ENCODE measurements around the gene THAP3. TPM values are rescaled to one million over a fixed set of nuclear protein-coding genes. Genes with fewer than 3 reads are reported as not detected.
A peak's percentile ranks its signal among the peaks of the same experiment; 100 is the strongest.

Gene THAP3
- total and polyA plus RNA-seq, 2 experiments from 2014 or later = 15.1 to 23.8 TPM

GRCh38 chr1:6582370-6582769 is 42.3 kb upstream of the THAP3 start:
- Mint-ChIP-seq H3K4me1 (peaks cover 20% of the 10 kb centered on the region), H3K9me3 (no peaks in the 10 kb centered on the region), H3K27ac (no peak overlapping the region), H3K27me3 (ENCODE audit: insufficient read depth, low read depth, poor library complexity) (peaks cover 10% of the 10 kb centered on the region), H3K36me3 (ENCODE audit: low read depth) (peaks cover 2% of the 10 kb centered on the region; the same call in 1 of the 3 replicates), H3K4me3 (peak overlapping the region; percentile 14; the same call in 2 of the 3 replicates)
- Histone ChIP-seq H4K20me1 (replicated peaks; ENCODE audit: insufficient read depth) (peaks cover 5% of the 10 kb centered on the region; the same call in 1 of the 2 replicates), H3K27me3 (ENCODE audit: insufficient read depth) (no peaks in the 10 kb centered on the region), H3K27ac (ENCODE audit: low read depth) (no peak overlapping the region), H3K4me3 (no peak overlapping the region), H3F3A (replicated peaks; ENCODE audit: low read depth) (no peaks in the 10 kb centered on the region; the same call in 1 of the 2 replicates), H3K4me1 (ENCODE audit: insufficient read depth) (peaks cover 13% of the 10 kb centered on the region; the same call in 1 of the 2 replicates), H3K36me3 (ENCODE audit: insufficient read depth) (no peaks in the 10 kb centered on the region), H3K79me2 (replicated peaks; ENCODE audit: insufficient read depth) (peaks cover 16% of the 10 kb centered on the region), H3K9me2 (ENCODE audit: insufficient read depth) (no peaks in the 10 kb centered on the region), H2AFZ (no peak overlapping the region), H3K4me2 (no peak overlapping the region)
- ATAC-seq (no peak), DNase-seq (ENCODE audit: low spot score) (no peak)
- no peak for TF ChIP-seq STAT1 (IDR thresholded peaks at IDR 0.05; ENCODE audit: unreplicated experiment)
- TF ChIP-seq NANOG (IDR thresholded peaks at IDR 0.05; ENCODE audit: borderline replicate concordance) = no peak
- no peak for TF ChIP-seq EZH2phosphoT487 (IDR thresholded peaks at IDR 0.05; ENCODE audit: unreplicated experiment)
- TF ChIP-seq POLR2AphosphoS5 (IDR thresholded peaks at IDR 0.05; ENCODE audit: low read depth) = no peak
- no peak for TF ChIP-seq ZNF114 (CRISPR knock-in tag; IDR thresholded peaks at IDR 0.05)
- TF ChIP-seq REST (IDR thresholded peaks at IDR 0.05; ENCODE audit: unreplicated experiment) = no peak
- no peak for TF ChIP-seq EZH2 (IDR thresholded peaks at IDR 0.05; ENCODE audit: low read depth, unreplicated experiment)
- no peak for TF ChIP-seq CREB1 (CRISPR knock-in tag; IDR thresholded peaks at IDR 0.05; ENCODE audit: low read depth)
- no peak for TF ChIP-seq ETS1 (IDR thresholded peaks at IDR 0.05)
- TF ChIP-seq ZNF331 (CRISPR knock-in tag; IDR thresholded peaks at IDR 0.05; ENCODE audit: low read depth) = no peak
- no peak for TF ChIP-seq JUNB (IDR thresholded peaks at IDR 0.05; ENCODE audit: unreplicated experiment)
- no peak for TF ChIP-seq ZNF462 (CRISPR knock-in tag; IDR thresholded peaks at IDR 0.05)
- no peak for TF ChIP-seq CTCF (conservative IDR thresholded peaks at IDR 0.05; ENCODE audit: low read depth in 2 of 2)

Measured in GM23338 (cell line).